K562 (cell line): ENCODE results near the gene MYO6. TPM values are rescaled to one million over a fixed set of nuclear protein-coding genes. Genes with fewer than 3 reads are reported as not detected.

Experiments used
- ATAC-seq: fragments of 200-7000 bp; cut with Tn5 transposase; 3 replicates; pipeline ENCODE4 v1.9.1; 2020; ENCODE audit warnings: moderate library complexity
- BruUV-seq: library from RNA; stranded (reverse); fragments of 400-500 nt; replicated peaks from 2 replicates; lab custom pipeline; 2021; lab: Mats Ljungman, UMichigan
- CTCF ChIA-PET: fragments of 300-600 bp; formaldehyde crosslinking; extraction: SDS; loops from one replicate; lab custom pipeline; 2021; ENCODE audit warnings: low intra/inter-chr PET ratio; lab: Yijun Ruan, JAX
- POLR2A ChIA-PET: fragments of 300-600, 350-650 bp; sonication (Branson Sonifier 250); formaldehyde crosslinking; extraction: SDS; loops from one replicate; lab custom pipeline; 2021; ENCODE audit warnings: antibody characterized with exemption, inconsistent platforms; lab: Yijun Ruan, JAX
- DNase-seq, 4 experiments: peaks; one replicate each; pipeline versions ENCODE4 v3.0.0 to v3.0.0-alpha.2; 2011 to 2018; ENCODE audit warnings: low spot score in 3 of 4, mixed read lengths in 3 of 4; ENCODE audit errors: extremely low read depth in 1 of 4
- FAIRE-seq: peaks from 2 replicates; lab custom pipeline; 2011; peaks lifted over from hg19 to GRCh38; lab: Jason Lieb, UNC
- H2AFZ ChIP-seq: 2 replicates; pipeline ENCODE4 v1.6.0; 2011; ENCODE audit warnings: low read depth, low read length, control low read depth, inconsistent platforms
- H3K27ac ChIP-seq: fragments of 200-600 bp; 3 replicates; pipeline ENCODE4 v1.8.0; 2011; ENCODE audit warnings: low read depth, mild to moderate bottlenecking, control low read depth, inconsistent platforms, low read length, moderate library complexity, mixed read lengths; ENCODE audit errors: extremely low read depth
- H3K27me3 ChIP-seq, 2 experiments: fragments of 300-600 bp in 1 of 2; 2 replicates in 1 of 2; 3 replicates in 1 of 2; pipeline versions ENCODE4 v1.6.0 to v1.8.0; 2011; ENCODE audit warnings: inconsistent platforms in 2 of 2, low read length in 2 of 2, mild to moderate bottlenecking in 1 of 2, mixed read lengths in 1 of 2, moderate library complexity in 1 of 2; ENCODE audit not compliant: control insufficient read depth in 2 of 2, insufficient read depth in 2 of 2
- H3K36me3 ChIP-seq: fragments of 300-600 bp; 3 replicates; pipeline ENCODE4 v1.8.0; 2011; ENCODE audit warnings: mild to moderate bottlenecking, low read length, inconsistent platforms; ENCODE audit not compliant: control insufficient read depth, insufficient read depth
- H3K4me1 ChIP-seq, 2 experiments: fragments of 200-600 bp in 1 of 2; replicated peaks in 1 of 2; 2 replicates in 1 of 2; 3 replicates in 1 of 2; pipeline versions ENCODE4 v1.5.1 to v1.8.0; 2011; ENCODE audit warnings: inconsistent platforms in 2 of 2, low read length in 2 of 2, mild to moderate bottlenecking in 1 of 2, mixed read lengths in 1 of 2, moderate library complexity in 1 of 2; ENCODE audit not compliant: control insufficient read depth in 2 of 2, insufficient read depth in 2 of 2
- H3K4me2 ChIP-seq: 2 replicates; pipeline ENCODE4 v1.6.1; 2011; ENCODE audit warnings: low read length, control low read depth, inconsistent platforms, mixed read lengths; ENCODE audit not compliant: insufficient read depth
- H3K4me3 ChIP-seq: fragments of 200-600 bp; sonication (generic), shearing (Covaris generic); 2 replicates; pipeline ENCODE4 v1.5.1; 2016; ENCODE audit warnings: control low read depth, inconsistent platforms
- H3K79me2 ChIP-seq: fragments of 200-600 bp; 3 replicates; pipeline ENCODE4 v1.8.0; 2011; ENCODE audit warnings: low read length, inconsistent platforms; ENCODE audit not compliant: control insufficient read depth, insufficient read depth
- H3K9ac ChIP-seq, 2 experiments: 2 replicates each; pipeline versions ENCODE4 v1.6.0 to v1.6.1; 2011; ENCODE audit warnings: low read depth in 2 of 2, low read length in 2 of 2, control low read depth in 1 of 2, inconsistent platforms in 1 of 2, mild to moderate bottlenecking in 1 of 2, mixed read lengths in 1 of 2; ENCODE audit not compliant: insufficient read depth in 1 of 2
- H3K9me1 ChIP-seq: one replicate; pipeline ENCODE4 v1.6.0; 2011; ENCODE audit warnings: inconsistent platforms, mild to moderate bottlenecking, low read length, moderate library complexity; ENCODE audit not compliant: control insufficient read depth, insufficient read depth
- H3K9me3 ChIP-seq: replicated peaks from 2 replicates; pipeline ENCODE4 v1.5.1; 2011; ENCODE audit warnings: low read depth, low read length, inconsistent platforms; ENCODE audit not compliant: control insufficient read depth, insufficient read depth
- H4K20me1 ChIP-seq: replicated peaks from 2 replicates; pipeline ENCODE4 v1.6.1; 2011; ENCODE audit warnings: low read length, inconsistent platforms, mixed read lengths; ENCODE audit not compliant: control insufficient read depth, insufficient read depth
- BHLHE40 ChIP-seq: IDR thresholded peaks from 2 replicates; pipeline ENCODE4 v1.6.1; 2011; ENCODE audit warnings: low read length, improper control_type of control experiment
- CBFA2T2 ChIP-seq: fragments of 450-650 bp; conservative IDR thresholded peaks from 2 replicates; pipeline ENCODE4 v1.6.1; 2017; ENCODE audit warnings: mild to moderate bottlenecking
- DNMT1 ChIP-seq: fragments of 450-650 bp; IDR thresholded peaks from 2 replicates; pipeline ENCODE4 v1.6.1; 2016; ENCODE audit warnings: antibody characterized with exemption, mild to moderate bottlenecking
- MBD2 ChIP-seq: sonication (generic); IDR thresholded peaks from 2 replicates; pipeline ENCODE4 v1.6.1; 2016; ENCODE audit warnings: low read depth, borderline replicate concordance
- PCBP1 ChIP-seq: fragments of 200-400 bp; formaldehyde crosslinking; IDR thresholded peaks from 2 replicates; pipeline ENCODE4 v1.6.1; 2018; ENCODE audit warnings: mild to moderate bottlenecking, low read depth, low read length; ENCODE audit not compliant: poor library complexity, severe bottlenecking
- PHB2 ChIP-seq: fragments of 450-650 bp; IDR thresholded peaks from 2 replicates; pipeline ENCODE4 v1.6.1; 2017; ENCODE audit warnings: low read depth
- PHTF2 ChIP-seq: fragments of 250-450 bp; sonication (Bioruptor Pico); IDR thresholded peaks from 2 replicates; pipeline ENCODE4 v1.5.0; 2021; ENCODE audit warnings: mild to moderate bottlenecking
- SREBF2 ChIP-seq: sonication (generic); formaldehyde crosslinking; IDR thresholded peaks from 2 replicates; pipeline ENCODE4 v1.4.0; 2020; ENCODE audit warnings: mild to moderate bottlenecking, missing genetic modification reagents
- SRSF9 ChIP-seq: fragments of 200-400 bp; formaldehyde crosslinking; IDR thresholded peaks from 2 replicates; pipeline ENCODE4 v1.6.1; 2017; ENCODE audit warnings: low read depth, low read length, borderline replicate concordance
- TCF7L2 ChIP-seq: fragments of 150-350 bp; IDR thresholded peaks from 2 replicates; pipeline ENCODE4 v1.6.1; 2016; ENCODE audit warnings: low read depth, mild to moderate bottlenecking, low read length, moderate library complexity
- TRIM28 ChIP-seq: fragments of 450-650 bp; IDR thresholded peaks from 2 replicates; pipeline ENCODE4 v1.6.1; 2017
- ZNF561 ChIP-seq: fragments of 450-650 bp; formaldehyde crosslinking; conservative IDR thresholded peaks from 2 replicates; pipeline ENCODE4 v1.4.0; 2020; ENCODE audit warnings: mild to moderate bottlenecking, moderate library complexity
- WGBS: fragments of 100-300 bp; shearing (Covaris generic); methylation state at CpG from one replicate; pipeline ENCODE4 v1.1.6; 2016; ENCODE audit warnings: low coverage, mixed read lengths; ENCODE audit not compliant: insufficient coverage; ENCODE audit errors: missing lambda C conversion rate; 5-methylcytosine and 5-hydroxymethylcytosine counted together
- in situ Hi-C: fragments of 300-500 bp; cut with MboI; formaldehyde crosslinking; loops from 4 replicates; pipeline ENCODE4 v1.15.0; 2018; ENCODE audit warnings: inconsistent platforms, mixed read lengths
- intact Hi-C: fragments of 100-400 bp; cut with micrococcal nuclease; formaldehyde crosslinking; loops from 2 replicates; pipeline ENCODE4 v1.14.2; 2022
- polyA plus RNA-seq, 8 experiments: library from polyadenylated mRNA; depleted of rRNA in 4 of 8; stranded (reverse) in 5 of 8; unstranded in 3 of 8; fragments of >200 nt; fragmentation: Nextera tagmentation in 2 of 8; fragmentation: Illumina TruSeq in 1 of 8; extraction: Ambion mirVana in 2 of 8; extraction: Trizol in 1 of 8; gene quantifications; 2 replicates each; pipeline versions ENCODE4 v1.2.1 to v1.2.3, GENCODE V29; 2011 to 2014; ENCODE audit warnings: inconsistent platforms in 1 of 8, missing spikeins in 1 of 8
- total RNA-seq, 7 experiments: library from RNA; depleted of rRNA in 6 of 7; stranded (reverse); fragments of >200 nt in 6 of 7; fragmentation: Illumina TruSeq in 2 of 7; extraction: Trizol in 2 of 7; gene quantifications; 2 replicates each; pipeline versions ENCODE4 v1.2.1 to v1.2.3, GENCODE V29; 2011 to 2021; ENCODE audit warnings: low replicate concordance in 1 of 7
- TF ChIP-seq, protein P1 (sequence below), 2 experiments: fragments of 450-650 bp; IDR thresholded peaks; 2 replicates each; pipeline ENCODE4 v1.6.1; 2018; ENCODE audit warnings: mild to moderate bottlenecking in 2 of 2, low read depth in 1 of 2; ENCODE audit not compliant: partially characterized antibody in 2 of 2
- TF ChIP-seq, protein P2 (sequence below): fragments of 150-350 bp; IDR thresholded peaks from 2 replicates; pipeline ENCODE4 v1.6.1; 2014; ENCODE audit warnings: low read depth, mild to moderate bottlenecking, low read length, borderline replicate concordance

The MYO6 gene
- total and polyA plus RNA-seq, 9 of the 15 experiments (the other 6 are each of a cell fraction or from before 2014, with no cell fraction given), result 1.3 to 5.5 (median 2.7) TPM

DNA sequence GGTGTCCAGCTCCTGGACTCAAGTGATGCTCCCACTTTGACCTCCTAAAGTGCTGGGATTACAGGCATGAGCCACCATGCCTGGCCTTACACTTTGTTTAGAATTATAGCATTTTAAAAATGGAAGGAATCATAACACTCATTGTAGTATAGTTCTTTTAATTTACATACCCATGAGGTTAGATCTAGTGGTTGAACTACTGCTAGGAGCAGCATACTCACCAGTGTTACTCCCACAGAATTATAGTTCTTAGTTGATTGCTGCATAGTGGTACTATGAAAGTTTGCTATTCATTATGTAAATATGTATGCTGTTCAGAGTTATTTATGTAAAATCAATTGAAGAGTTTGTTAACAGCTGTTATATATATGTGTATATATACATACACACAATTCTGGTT, 85.4 kb downstream of the MYO6 start (continued):
- TF ChIP-seq, protein P1, sequence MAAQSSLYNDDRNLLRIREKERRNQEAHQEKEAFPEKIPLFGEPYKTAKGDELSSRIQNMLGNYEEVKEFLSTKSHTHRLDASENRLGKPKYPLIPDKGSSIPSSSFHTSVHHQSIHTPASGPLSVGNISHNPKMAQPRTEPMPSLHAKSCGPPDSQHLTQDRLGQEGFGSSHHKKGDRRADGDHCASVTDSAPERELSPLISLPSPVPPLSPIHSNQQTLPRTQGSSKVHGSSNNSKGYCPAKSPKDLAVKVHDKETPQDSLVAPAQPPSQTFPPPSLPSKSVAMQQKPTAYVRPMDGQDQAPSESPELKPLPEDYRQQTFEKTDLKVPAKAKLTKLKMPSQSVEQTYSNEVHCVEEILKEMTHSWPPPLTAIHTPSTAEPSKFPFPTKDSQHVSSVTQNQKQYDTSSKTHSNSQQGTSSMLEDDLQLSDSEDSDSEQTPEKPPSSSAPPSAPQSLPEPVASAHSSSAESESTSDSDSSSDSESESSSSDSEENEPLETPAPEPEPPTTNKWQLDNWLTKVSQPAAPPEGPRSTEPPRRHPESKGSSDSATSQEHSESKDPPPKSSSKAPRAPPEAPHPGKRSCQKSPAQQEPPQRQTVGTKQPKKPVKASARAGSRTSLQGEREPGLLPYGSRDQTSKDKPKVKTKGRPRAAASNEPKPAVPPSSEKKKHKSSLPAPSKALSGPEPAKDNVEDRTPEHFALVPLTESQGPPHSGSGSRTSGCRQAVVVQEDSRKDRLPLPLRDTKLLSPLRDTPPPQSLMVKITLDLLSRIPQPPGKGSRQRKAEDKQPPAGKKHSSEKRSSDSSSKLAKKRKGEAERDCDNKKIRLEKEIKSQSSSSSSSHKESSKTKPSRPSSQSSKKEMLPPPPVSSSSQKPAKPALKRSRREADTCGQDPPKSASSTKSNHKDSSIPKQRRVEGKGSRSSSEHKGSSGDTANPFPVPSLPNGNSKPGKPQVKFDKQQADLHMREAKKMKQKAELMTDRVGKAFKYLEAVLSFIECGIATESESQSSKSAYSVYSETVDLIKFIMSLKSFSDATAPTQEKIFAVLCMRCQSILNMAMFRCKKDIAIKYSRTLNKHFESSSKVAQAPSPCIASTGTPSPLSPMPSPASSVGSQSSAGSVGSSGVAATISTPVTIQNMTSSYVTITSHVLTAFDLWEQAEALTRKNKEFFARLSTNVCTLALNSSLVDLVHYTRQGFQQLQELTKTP (IDR thresholded peaks at IDR 0.05; ENCODE audit: low read depth in 1 of 2, partially characterized antibody in 2 of 2), result no peak
- TF ChIP-seq PCBP1 (no peak), BHLHE40 (no peak), CBFA2T2 (no peak)
- TF ChIP-seq, all 486 proteins: peak for 0

- ChIA-PET POLR2A (no interaction called here), CTCF (no interaction called here)
- H3K9me3 ChIP-seq, result no peaks in the 10 kb centered on the region
- no peaks in the 10 kb centered on the region for H3K4me1 ChIP-seq
- in situ Hi-C loops, result no loop called here
- no peak overlapping the region for H3K4me3 ChIP-seq
- no peaks in the 10 kb centered on the region for H3K79me2 ChIP-seq
- no TSS peak for BruUV-seq
- no peak overlapping the region for H3K9ac ChIP-seq
- intact Hi-C loops, result no loop called here
- no peaks in the 10 kb centered on the region for H3K27me3 ChIP-seq
- no peaks in the 10 kb centered on the region for H3K36me3 ChIP-seq
- no peaks in the 10 kb centered on the region for H4K20me1 ChIP-seq
- FAIRE-seq (no peak), DNase-seq (no peak), ATAC-seq (no peak)
- no peaks in the 10 kb centered on the region for H3K9me1 ChIP-seq
- no peak overlapping the region for H2AFZ ChIP-seq
- WGBS, result 10% methylated on average over 4 of the region's 4 CpGs
- H3K4me2 ChIP-seq, result no peak overlapping the region
- H3K27ac ChIP-seq, result no peak overlapping the region
- TF ChIP-seq PHB2 (no peak), ZNF561 (CRISPR knock-in tag) (no peak), SRSF9 (no peak), PHTF2 (CRISPR knock-in tag) (no peak), DNMT1 (no peak), TCF7L2 (no peak), TRIM28 (no peak), SREBF2 (CRISPR knock-in tag) (no peak), MBD2 (no peak)
- TF ChIP-seq, protein P2, sequence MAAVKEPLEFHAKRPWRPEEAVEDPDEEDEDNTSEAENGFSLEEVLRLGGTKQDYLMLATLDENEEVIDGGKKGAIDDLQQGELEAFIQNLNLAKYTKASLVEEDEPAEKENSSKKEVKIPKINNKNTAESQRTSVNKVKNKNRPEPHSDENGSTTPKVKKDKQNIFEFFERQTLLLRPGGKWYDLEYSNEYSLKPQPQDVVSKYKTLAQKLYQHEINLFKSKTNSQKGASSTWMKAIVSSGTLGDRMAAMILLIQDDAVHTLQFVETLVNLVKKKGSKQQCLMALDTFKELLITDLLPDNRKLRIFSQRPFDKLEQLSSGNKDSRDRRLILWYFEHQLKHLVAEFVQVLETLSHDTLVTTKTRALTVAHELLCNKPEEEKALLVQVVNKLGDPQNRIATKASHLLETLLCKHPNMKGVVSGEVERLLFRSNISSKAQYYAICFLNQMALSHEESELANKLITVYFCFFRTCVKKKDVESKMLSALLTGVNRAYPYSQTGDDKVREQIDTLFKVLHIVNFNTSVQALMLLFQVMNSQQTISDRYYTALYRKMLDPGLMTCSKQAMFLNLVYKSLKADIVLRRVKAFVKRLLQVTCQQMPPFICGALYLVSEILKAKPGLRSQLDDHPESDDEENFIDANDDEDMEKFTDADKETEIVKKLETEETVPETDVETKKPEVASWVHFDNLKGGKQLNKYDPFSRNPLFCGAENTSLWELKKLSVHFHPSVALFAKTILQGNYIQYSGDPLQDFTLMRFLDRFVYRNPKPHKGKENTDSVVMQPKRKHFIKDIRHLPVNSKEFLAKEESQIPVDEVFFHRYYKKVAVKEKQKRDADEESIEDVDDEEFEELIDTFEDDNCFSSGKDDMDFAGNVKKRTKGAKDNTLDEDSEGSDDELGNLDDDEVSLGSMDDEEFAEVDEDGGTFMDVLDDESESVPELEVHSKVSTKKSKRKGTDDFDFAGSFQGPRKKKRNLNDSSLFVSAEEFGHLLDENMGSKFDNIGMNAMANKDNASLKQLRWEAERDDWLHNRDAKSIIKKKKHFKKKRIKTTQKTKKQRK, result no peak
Measured at GRCh38 chr6:75842191-75842590, 93.2 kb downstream of the MYO6 start.
